HS-27A (cell line): Measurements from ENCODE around the gene YWHAE.
"Not testable (repeated sequence)": the region's sequence is repeated elsewhere in the genome, so short reads cannot be mapped to it uniquely, and the experiment has no call there.

Source experiments
- DNase-seq: peaks from one replicate; pipeline ENCODE4 v3.0.0-alpha.2; 2012; ENCODE audit warnings: low read depth, missing footprints

The YWHAE gene

GRCh38 chr17:1325766-1326165 is 74.3 kb downstream of the YWHAE start:
- DNase-seq, result no peak

- DNase-seq, result no peak
Observed at GRCh38 chr17:1324201-1324771, 75.7 kb downstream of the YWHAE start.

DNA sequence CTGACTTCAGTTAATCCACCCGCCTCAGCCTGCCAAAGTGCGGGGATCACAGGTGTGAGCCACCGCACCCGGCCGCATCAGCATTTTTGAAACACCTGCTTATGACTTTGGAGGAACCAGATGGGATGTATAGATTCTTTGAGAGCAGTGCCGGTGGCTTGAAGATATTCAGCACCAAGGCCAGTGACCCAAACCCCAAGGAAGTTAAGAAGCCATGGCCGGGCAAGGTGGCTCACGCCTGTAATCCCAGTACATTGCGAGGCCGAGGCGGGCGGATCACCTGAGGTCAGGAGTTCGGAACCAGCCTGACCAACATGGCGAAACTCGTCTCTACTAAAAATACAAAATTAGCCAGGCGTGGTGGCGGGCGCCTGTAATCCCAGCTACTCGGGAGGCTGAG is 76.7 kb downstream of the YWHAE start:
- DNase-seq, result no peak

DNA sequence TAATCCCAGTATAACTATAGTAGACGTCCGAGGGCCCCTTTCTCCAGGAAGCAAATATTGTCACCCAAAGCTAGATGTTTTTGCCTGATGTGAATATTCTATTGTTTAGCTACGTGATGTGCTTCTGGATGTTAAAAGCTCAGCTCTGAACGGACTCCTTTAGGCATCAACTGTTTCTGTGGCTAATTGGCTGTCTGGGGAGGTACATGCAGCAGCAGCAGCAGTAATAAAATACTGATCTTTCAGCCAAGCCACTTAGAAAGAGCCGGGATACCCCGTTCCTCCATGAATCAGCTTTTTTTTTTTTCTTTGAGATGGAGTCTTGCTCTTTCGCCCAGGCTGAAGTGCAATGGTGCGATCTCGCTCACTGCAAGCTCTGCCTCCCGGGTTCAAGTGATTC is 77.5 kb downstream of the YWHAE start:
- DNase-seq, result no peak

- DNase-seq, result no peak
Observed at GRCh38 chr17:1322014-1322428, 78.0 kb downstream of the YWHAE start.

DNA sequence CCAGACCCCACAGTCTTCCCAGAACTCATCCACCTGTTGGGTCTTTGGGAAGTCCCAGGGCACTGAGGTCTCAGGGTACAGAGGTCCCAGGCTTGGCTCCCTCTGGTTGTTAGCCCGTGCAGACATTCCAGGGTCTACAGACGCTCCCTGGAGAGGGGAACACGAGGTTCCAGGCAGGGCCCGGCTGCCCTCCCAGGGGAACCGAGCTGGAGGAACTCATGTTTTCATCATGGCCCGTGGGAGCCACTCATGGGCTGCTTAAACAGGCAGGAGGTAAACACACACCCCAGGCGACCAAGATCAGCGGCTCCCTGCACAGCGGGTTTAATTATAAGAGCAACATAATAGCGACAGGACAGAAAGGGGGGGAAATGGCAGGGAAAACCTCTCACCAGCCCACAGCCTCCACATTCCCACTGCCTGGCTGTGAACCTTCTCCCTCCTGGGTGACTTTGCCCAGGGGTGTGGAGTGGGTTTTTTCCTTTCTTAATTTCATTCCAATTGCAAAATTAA is 84.1 kb downstream of the YWHAE start:
- no peak for DNase-seq

DNA sequence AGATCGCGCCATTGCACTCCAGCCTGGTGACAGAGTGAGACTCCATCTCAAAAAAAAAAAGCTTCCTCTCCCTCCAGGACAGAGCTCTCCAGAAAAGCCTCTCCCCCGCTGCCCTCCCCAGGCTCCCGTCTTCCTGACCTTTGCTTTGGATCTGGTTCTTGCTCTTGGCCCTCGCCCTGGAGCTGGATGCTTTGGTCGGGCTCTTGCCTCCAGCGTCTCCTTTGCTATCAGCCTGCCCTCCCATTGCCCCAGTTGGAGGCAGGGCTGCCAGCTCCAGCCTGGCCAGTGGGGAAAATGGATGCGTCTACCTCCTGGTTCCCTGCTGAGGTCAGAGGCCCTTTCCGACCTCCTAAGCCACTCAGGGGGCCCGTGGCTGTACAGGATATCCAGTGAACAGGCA is 84.6 kb downstream of the YWHAE start:
- no peak for DNase-seq

GRCh38 chr17:1313270-1314005 is 86.6 kb downstream of the YWHAE start:
- DNase-seq, result no peak

DNA sequence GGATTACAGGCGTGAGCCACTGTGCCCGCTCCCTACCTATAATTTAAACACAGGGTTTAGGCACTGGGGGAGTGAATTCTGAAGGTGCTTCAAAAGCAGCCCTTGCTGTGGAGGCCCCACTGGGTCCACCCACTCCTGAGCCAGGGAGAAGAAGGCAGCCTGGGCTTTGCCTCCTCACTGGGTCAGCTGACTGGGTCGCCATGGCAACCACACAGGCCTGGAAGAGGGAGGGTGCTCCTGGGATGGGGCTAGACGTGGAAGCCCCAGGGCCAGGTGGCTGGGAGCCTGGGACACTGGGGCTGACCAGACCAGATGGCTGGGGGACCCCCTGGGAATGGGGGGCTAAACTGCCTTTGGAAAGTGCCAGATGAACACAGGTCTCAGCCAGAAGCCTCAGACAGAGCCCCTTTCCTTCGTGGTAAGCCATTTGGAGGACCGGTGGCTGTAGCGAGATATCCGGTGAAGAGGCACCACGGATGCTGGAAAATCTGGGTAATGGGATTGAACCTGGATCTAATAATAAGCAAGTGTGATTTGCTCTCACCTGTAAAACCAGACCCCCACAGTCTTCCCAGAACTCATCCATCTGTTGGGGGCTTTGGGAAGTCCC is 87.7 kb downstream of the YWHAE start:
- no peak for DNase-seq

DNA sequence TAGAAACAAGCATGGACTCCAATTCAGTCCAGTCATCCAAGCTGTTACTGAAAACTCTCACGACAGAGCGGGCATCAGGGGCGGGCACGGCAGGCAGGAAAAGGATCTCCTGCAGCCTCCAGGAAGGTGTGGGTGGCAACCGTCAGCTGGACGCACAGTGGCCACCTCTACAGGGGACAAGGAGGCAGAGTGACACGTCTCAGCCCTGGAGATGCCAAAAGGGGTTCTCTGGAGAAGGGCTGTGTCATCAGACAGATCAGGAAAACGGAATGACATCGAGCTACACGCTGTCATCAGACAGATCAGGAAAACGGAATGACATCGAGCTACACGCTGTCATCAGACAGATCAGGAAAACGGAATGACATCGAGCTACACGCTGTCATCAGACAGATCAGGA is 92.2 kb downstream of the YWHAE start:
- DNase-seq, result not testable (repeated sequence)

DNA sequence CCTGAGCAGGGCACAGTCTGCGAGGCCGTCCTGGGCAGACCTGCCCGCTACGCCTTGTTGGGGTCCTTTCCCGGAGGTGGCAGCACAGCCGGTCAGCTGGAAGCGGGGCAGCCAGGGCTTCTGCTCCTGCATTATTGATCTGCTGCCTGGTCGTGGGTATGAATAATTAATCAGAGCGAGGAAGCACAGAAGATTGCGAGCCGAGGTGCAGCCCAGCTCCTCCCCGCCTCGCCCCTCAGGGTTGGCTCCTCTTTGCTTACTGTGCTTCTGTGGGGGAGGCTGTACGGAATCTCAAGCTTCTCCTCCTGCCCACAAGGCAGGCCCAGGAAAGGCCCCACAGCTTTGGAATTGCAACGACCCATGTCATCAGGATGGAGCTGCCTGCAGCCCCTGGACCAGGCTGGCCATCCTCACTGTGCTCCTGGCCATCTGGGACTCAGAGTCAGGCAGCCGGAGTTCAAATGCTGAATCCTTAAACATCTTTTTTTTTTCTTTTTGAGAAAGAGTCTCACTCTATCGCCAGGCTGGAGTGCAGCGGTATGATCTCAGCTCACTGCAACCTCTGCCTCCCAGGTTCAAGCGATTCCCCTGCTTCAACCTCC is 95.0 kb downstream of the YWHAE start:
- no peak for DNase-seq

- DNase-seq, result no peak
Observed at GRCh38 chr17:1304522-1304921, 95.5 kb downstream of the YWHAE start.

DNA sequence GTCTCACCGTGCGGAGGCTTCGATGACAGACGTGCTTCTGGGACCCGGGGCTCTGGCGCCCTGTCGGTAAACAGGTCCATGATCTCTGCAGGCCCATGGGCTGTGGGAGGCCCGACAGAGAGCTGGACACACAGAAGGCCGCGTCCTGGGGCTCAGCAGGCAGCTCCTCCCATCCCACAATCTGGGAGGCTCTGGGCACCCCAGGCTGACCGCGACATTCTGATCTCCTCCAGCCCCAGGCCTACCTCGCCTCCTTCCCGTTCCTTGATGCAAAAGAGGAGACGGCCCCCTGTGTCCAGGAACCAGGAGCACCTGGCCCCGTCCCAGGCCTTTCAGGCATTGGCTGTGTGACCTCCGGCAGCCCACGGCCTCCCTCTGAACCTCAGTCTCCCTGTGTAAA is 97.3 kb downstream of the YWHAE start:
- no peak for DNase-seq

- no peak for DNase-seq
Observed at GRCh38 chr17:1301546-1301945, 98.5 kb downstream of the YWHAE start.

DNA sequence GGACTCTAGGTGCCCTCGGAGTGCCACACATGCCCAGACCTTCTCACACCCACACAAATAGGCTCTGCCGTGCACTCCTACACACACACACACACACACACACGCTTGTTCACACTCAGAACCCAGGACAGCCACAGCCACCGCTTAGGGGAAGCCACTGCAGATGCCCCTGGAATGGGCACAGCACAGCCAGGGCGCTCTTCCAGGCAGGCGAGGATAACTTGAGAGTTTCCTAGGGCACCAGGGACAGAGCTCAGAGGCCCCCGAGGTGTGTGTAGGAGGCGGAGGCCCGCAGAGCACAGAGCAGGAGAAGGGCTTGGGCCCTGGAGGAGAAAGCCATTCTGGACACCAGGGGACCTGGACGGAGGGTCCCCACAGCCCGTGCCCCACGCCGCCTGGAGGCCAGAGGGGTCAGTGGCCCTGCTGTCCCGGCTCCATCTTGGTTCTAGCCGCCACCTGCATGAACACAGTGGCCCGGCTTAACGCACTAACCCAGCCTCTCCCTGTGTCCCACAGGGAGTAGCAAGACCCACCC is 99.6 kb downstream of the YWHAE start:
- DNase-seq, result no peak

GRCh38 chr17:1299552-1300370 is 100.3 kb downstream of the YWHAE start:
- no peak for DNase-seq

DNA sequence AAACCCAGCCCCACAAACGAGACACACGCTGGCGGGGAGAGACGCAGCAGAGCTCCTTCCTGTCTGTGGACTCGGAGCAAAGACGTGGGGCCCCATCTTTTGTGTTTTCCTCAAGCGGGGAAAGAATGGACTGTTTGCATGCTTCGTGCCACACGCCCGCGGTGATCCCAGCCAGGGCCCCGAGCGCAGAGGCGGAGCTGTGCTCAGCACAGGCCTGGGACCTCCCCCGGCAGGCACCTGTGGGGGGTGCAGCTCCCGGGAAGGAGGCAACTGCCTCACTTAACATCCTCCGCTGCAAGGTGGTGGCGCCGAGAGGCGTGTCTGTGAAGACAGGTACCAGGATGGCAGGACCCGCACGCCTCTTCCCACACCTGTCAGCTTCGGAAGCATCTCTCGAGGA is 101.4 kb downstream of the YWHAE start:
- DNase-seq, result no peak
